HEK293 (cell line): Measurements from ENCODE around the gene GREM1.

ENCODE experiments used
- CTCF ChIA-PET: fragments of 350-600 bp; formaldehyde crosslinking; extraction: SDS; loops from one replicate; lab custom pipeline; 2021; ENCODE audit warnings: antibody characterized with exemption; lab: Yijun Ruan, JAX
- POLR2A ChIA-PET: fragments of 300-600 bp; formaldehyde crosslinking; extraction: SDS; loops from one replicate; lab custom pipeline; 2020; ENCODE audit warnings: antibody characterized with exemption, inconsistent platforms; lab: Yijun Ruan, JAX
- H3K27ac ChIP-seq: fragments of 200-500 bp; sonication (Bioruptor generic); 2 replicates; pipeline ENCODE4 v1.5.1; 2014; ENCODE audit warnings: low read depth, low read length, control low read depth, inconsistent platforms; ENCODE audit errors: extremely low read depth
- H3K36me3 ChIP-seq, 2 experiments: fragments of 200-500 bp in 1 of 2; sonication (Bioruptor generic) in 1 of 2; 1 replicate in 1 of 2; 2 replicates in 1 of 2; pipeline ENCODE4 v1.5.1; 2014 to 2017; ENCODE audit warnings: inconsistent platforms in 2 of 2, low read length in 2 of 2; ENCODE audit not compliant: control insufficient read depth in 2 of 2, insufficient read depth in 1 of 2
- H3K4me1 ChIP-seq: fragments of 200-500 bp; sonication (Bioruptor generic); 2 replicates; pipeline ENCODE4 v1.5.1; 2014; ENCODE audit warnings: mild to moderate bottlenecking, low read length, inconsistent platforms; ENCODE audit not compliant: control insufficient read depth, insufficient read depth
- H3K4me3 ChIP-seq: 2 replicates; pipeline ENCODE4 v1.5.1; 2011; ENCODE audit warnings: low read depth, mild to moderate bottlenecking, control low read depth, low read length, moderate library complexity
- H3K9me3 ChIP-seq: fragments of 200-500 bp; sonication (Bioruptor generic); 2 replicates; pipeline ENCODE4 v1.5.1; 2014; ENCODE audit warnings: low read depth, low read length, inconsistent platforms; ENCODE audit not compliant: control insufficient read depth, insufficient read depth
- BCL11B ChIP-seq: fragments of 450-650 bp; formaldehyde crosslinking; IDR thresholded peaks from 2 replicates; pipeline ENCODE4 v1.5.1; 2016; ENCODE audit warnings: low read depth, missing biosample characterization, missing genetic modification characterization
- GFI1B ChIP-seq: fragments of 450-650 bp; formaldehyde crosslinking; IDR thresholded peaks from 2 replicates; pipeline ENCODE4 v1.5.1; 2016; ENCODE audit warnings: missing biosample characterization, missing genetic modification characterization
- GLIS2 ChIP-seq: fragments of 450-650 bp; formaldehyde crosslinking; IDR thresholded peaks from 2 replicates; pipeline ENCODE4 v1.5.1; 2016; ENCODE audit warnings: missing biosample characterization, missing genetic modification characterization
- MYNN ChIP-seq: fragments of 450-650 bp; formaldehyde crosslinking; IDR thresholded peaks from 2 replicates; pipeline ENCODE4 v1.5.1; 2016; ENCODE audit warnings: missing biosample characterization, missing genetic modification characterization, borderline replicate concordance
- MZF1 ChIP-seq: fragments of 450-650 bp; formaldehyde crosslinking; IDR thresholded peaks from 2 replicates; pipeline ENCODE4 v1.5.1; 2017; ENCODE audit warnings: missing biosample characterization, missing genetic modification characterization, borderline replicate concordance
- OSR2 ChIP-seq: fragments of 450-650 bp; formaldehyde crosslinking; IDR thresholded peaks from 2 replicates; pipeline ENCODE4 v1.5.1; 2016; ENCODE audit warnings: missing biosample characterization, missing genetic modification characterization
- PRDM4 ChIP-seq: fragments of 450-650 bp; formaldehyde crosslinking; IDR thresholded peaks from 2 replicates; pipeline ENCODE4 v1.5.1; 2017; ENCODE audit warnings: missing biosample characterization, missing genetic modification characterization
- TCF7L2 ChIP-seq: IDR thresholded peaks from 2 replicates; pipeline ENCODE4 v1.6.1; 2011; ENCODE audit warnings: low read depth, mild to moderate bottlenecking, inconsistent platforms, low read length, moderate library complexity, borderline replicate concordance
- YY2 ChIP-seq: fragments of 450-650 bp; formaldehyde crosslinking; IDR thresholded peaks from 2 replicates; pipeline ENCODE4 v1.5.1; 2016; ENCODE audit warnings: missing biosample characterization, missing genetic modification characterization
- ZFP41 ChIP-seq: fragments of 450-650 bp; formaldehyde crosslinking; IDR thresholded peaks from 2 replicates; pipeline ENCODE4 v1.5.1; 2016; ENCODE audit warnings: missing biosample characterization, missing genetic modification characterization, borderline replicate concordance
- ZIC2 ChIP-seq: fragments of 450-650 bp; formaldehyde crosslinking; IDR thresholded peaks from 2 replicates; pipeline ENCODE4 v1.5.1; 2016; ENCODE audit warnings: missing biosample characterization, missing genetic modification characterization
- ZNF114 ChIP-seq: fragments of 450-650 bp; formaldehyde crosslinking; IDR thresholded peaks from 2 replicates; pipeline ENCODE4 v1.5.0; 2017; ENCODE audit warnings: missing biosample characterization, missing genetic modification characterization
- ZNF211 ChIP-seq: fragments of 450-650 bp; formaldehyde crosslinking; IDR thresholded peaks from 2 replicates; pipeline ENCODE4 v1.5.1; 2016; ENCODE audit warnings: low read depth, missing biosample characterization, missing genetic modification characterization
- ZNF274 ChIP-seq, 2 experiments: fragments of 200-500 bp in 1 of 2; fragments of 450-650 bp in 1 of 2; sonication (Bioruptor generic) in 1 of 2; formaldehyde crosslinking in 1 of 2; IDR thresholded peaks; 2 replicates each; pipeline versions ENCODE4 v1.5.1 to v1.6.1; 2014 to 2016; ENCODE audit warnings: borderline replicate concordance in 1 of 2, inconsistent platforms in 1 of 2, low read length in 1 of 2, missing biosample characterization in 1 of 2, missing genetic modification characterization in 1 of 2
- ZNF366 ChIP-seq: fragments of 450-650 bp; formaldehyde crosslinking; conservative IDR thresholded peaks from 2 replicates; pipeline ENCODE4 v1.5.1; 2016; ENCODE audit warnings: missing biosample characterization, missing genetic modification characterization
- ZNF391 ChIP-seq: fragments of 450-650 bp; formaldehyde crosslinking; IDR thresholded peaks from 2 replicates; pipeline ENCODE4 v1.5.1; 2016; ENCODE audit warnings: low read depth, missing biosample characterization, missing genetic modification characterization, borderline replicate concordance
- ZNF394 ChIP-seq: fragments of 450-650 bp; formaldehyde crosslinking; IDR thresholded peaks from 2 replicates; pipeline ENCODE4 v1.5.1; 2016; ENCODE audit warnings: missing biosample characterization, missing genetic modification characterization, mild to moderate bottlenecking, moderate library complexity, borderline replicate concordance
- ZNF423 ChIP-seq: fragments of 450-650 bp; formaldehyde crosslinking; IDR thresholded peaks from 2 replicates; pipeline ENCODE4 v1.5.1; 2016; ENCODE audit warnings: missing biosample characterization, missing genetic modification characterization
- ZNF48 ChIP-seq: fragments of 450-650 bp; formaldehyde crosslinking; IDR thresholded peaks from 2 replicates; pipeline ENCODE4 v1.5.1; 2016; ENCODE audit warnings: missing biosample characterization, missing genetic modification characterization
- ZNF501 ChIP-seq: fragments of 450-650 bp; formaldehyde crosslinking; IDR thresholded peaks from 2 replicates; pipeline ENCODE4 v1.5.1; 2016; ENCODE audit warnings: missing biosample characterization, missing genetic modification characterization
- ZNF585B ChIP-seq: fragments of 450-650 bp; formaldehyde crosslinking; IDR thresholded peaks from 2 replicates; pipeline ENCODE4 v1.5.1; 2016; ENCODE audit warnings: missing biosample characterization, missing genetic modification characterization
- TF ChIP-seq, protein P1 (sequence below): fragments of 450-650 bp; formaldehyde crosslinking; IDR thresholded peaks from 2 replicates; pipeline ENCODE4 v1.5.1; 2016; ENCODE audit warnings: missing biosample characterization, missing genetic modification characterization
- TF ChIP-seq, protein P2 (sequence below): fragments of 450-650 bp; formaldehyde crosslinking; optimal IDR thresholded peaks from 2 replicates; pipeline ENCODE3; 2016; ENCODE audit warnings: missing biosample characterization, mild to moderate bottlenecking, missing genetic modification characterization
- TF ChIP-seq, protein P3 (sequence below): fragments of 450-650 bp; formaldehyde crosslinking; IDR thresholded peaks from 2 replicates; pipeline ENCODE4 v1.5.1; 2016; ENCODE audit warnings: missing biosample characterization, missing genetic modification characterization
- TF ChIP-seq, protein P4 (sequence below): fragments of 450-650 bp; formaldehyde crosslinking; IDR thresholded peaks from 2 replicates; pipeline ENCODE4 v1.5.1; 2016; ENCODE audit warnings: missing biosample characterization, missing genetic modification characterization

The GREM1 gene

DNA sequence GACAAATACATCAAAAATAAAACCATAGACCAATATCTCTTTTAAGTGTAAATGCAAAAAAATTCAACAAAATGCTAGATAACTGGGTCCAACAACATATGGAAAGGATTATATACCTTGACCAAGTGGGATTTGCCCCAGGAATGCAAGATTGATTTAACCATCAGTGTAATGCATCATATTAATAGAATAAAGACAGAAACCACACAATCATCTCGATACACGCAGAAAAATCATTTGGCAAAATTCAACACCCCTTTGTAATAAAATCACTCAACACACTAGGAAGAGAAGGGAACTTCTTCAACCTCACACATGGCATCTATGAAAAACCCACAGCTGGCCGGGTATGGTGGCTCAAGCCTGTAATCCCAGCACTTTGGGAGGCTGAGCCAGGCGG is 19.5 kb downstream of the GREM1 start:
- no peaks in the 10 kb centered on the region for H3K4me1 ChIP-seq
- H3K27ac ChIP-seq, result no peak overlapping the region
- H3K36me3 ChIP-seq, result no peaks in the 10 kb centered on the region
- no peak overlapping the region for H3K4me3 ChIP-seq
- ChIA-PET POLR2A (no interaction called here), CTCF (no interaction called here)
- H3K9me3 ChIP-seq, result no peaks in the 10 kb centered on the region
- no peak for TF ChIP-seq ZNF501 (tag by site-specific recombination)
- TF ChIP-seq, all 188 proteins: peak for 0

DNA sequence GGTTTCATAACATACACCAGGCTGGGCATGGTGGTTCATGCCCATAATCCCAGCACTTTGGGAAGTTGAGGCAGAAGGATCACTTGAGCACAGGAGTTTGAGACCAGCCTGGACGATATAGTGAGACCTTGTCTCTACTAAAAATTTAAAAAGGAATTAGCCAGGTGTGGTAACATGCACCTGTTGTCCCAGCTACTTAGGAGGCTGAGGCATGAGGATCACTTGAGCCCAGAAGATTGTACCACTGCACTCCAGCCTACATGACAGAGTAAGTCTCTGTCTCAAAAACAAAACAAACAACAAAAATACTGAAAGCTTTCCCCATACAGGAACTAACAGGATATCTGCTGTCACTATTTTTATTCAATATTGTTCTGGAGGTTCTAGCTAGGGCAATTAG is 20.9 kb downstream of the GREM1 start:
- TF ChIP-seq, protein P1, sequence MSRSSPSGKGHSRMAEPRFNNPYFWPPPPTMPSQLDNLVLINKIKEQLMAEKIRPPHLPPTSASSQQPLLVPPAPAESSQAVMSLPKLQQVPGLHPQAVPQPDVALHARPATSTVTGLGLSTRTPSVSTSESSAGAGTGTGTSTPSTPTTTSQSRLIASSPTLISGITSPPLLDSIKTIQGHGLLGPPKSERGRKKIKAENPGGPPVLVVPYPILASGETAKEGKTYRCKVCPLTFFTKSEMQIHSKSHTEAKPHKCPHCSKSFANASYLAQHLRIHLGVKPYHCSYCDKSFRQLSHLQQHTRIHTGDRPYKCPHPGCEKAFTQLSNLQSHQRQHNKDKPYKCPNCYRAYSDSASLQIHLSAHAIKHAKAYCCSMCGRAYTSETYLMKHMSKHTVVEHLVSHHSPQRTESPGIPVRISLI, result no peak
- TF ChIP-seq ZNF114 (tag by site-specific recombination) (no peak), ZFP41 (tag by site-specific recombination) (no peak), ZNF274 (IDR thresholded peaks at IDR 0.05; ENCODE audit: low read length) (no peak), ZNF274 (tag by site-specific recombination; IDR thresholded peaks at IDR 0.05; ENCODE audit: borderline replicate concordance) (no peak), GFI1B (tag by site-specific recombination) (no peak), YY2 (tag by site-specific recombination) (no peak), MYNN (tag by site-specific recombination) (no peak), TCF7L2 (no peak), MZF1 (tag by site-specific recombination) (no peak), BCL11B (tag by site-specific recombination) (no peak), ZNF585B (tag by site-specific recombination) (no peak), ZNF366 (no peak), ZNF394 (tag by site-specific recombination) (no peak), ZNF391 (tag by site-specific recombination) (no peak), ZNF48 (tag by site-specific recombination) (no peak), PRDM4 (tag by site-specific recombination) (no peak), ZNF211 (tag by site-specific recombination) (no peak), ZIC2 (tag by site-specific recombination) (no peak)
- Histone ChIP-seq H3K36me3 (no peaks in the 10 kb centered on the region), H3K4me1 (no peaks in the 10 kb centered on the region; the same call in 1 of the 2 replicates), H3K4me3 (no peak overlapping the region), H3K9me3 (no peaks in the 10 kb centered on the region), H3K27ac (no peak overlapping the region)
- ChIA-PET CTCF (no interaction called here), POLR2A (no interaction called here)

- no peak overlapping the region for H3K4me3 ChIP-seq
- no peaks in the 10 kb centered on the region; the same call in 1 of the 2 replicates for H3K4me1 ChIP-seq
- H3K36me3 ChIP-seq, result no peaks in the 10 kb centered on the region
- no peaks in the 10 kb centered on the region for H3K9me3 ChIP-seq
- POLR2A ChIA-PET, result no interaction called here
- no peak overlapping the region for H3K27ac ChIP-seq
- CTCF ChIA-PET, result interaction anchor here (0.7 kb wide), 1 partner anchor 217 kb away, joined by 3 read pairs; no protein-coding TSS in a partner anchor
- TF ChIP-seq ZNF423 (tag by site-specific recombination) (no peak), GLIS2 (tag by site-specific recombination) (no peak), OSR2 (tag by site-specific recombination) (no peak), YY2 (tag by site-specific recombination) (no peak)
- TF ChIP-seq, protein P2, sequence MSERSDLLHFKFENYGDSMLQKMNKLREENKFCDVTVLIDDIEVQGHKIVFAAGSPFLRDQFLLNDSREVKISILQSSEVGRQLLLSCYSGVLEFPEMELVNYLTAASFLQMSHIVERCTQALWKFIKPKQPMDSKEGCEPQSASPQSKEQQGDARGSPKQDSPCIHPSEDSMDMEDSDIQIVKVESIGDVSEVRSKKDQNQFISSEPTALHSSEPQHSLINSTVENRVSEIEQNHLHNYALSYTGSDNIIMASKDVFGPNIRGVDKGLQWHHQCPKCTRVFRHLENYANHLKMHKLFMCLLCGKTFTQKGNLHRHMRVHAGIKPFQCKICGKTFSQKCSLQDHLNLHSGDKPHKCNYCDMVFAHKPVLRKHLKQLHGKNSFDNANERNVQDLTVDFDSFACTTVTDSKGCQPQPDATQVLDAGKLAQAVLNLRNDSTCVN, result no peak
- TF ChIP-seq, protein P3, sequence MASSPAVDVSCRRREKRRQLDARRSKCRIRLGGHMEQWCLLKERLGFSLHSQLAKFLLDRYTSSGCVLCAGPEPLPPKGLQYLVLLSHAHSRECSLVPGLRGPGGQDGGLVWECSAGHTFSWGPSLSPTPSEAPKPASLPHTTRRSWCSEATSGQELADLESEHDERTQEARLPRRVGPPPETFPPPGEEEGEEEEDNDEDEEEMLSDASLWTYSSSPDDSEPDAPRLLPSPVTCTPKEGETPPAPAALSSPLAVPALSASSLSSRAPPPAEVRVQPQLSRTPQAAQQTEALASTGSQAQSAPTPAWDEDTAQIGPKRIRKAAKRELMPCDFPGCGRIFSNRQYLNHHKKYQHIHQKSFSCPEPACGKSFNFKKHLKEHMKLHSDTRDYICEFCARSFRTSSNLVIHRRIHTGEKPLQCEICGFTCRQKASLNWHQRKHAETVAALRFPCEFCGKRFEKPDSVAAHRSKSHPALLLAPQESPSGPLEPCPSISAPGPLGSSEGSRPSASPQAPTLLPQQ, result no peak
- TF ChIP-seq, protein P4, sequence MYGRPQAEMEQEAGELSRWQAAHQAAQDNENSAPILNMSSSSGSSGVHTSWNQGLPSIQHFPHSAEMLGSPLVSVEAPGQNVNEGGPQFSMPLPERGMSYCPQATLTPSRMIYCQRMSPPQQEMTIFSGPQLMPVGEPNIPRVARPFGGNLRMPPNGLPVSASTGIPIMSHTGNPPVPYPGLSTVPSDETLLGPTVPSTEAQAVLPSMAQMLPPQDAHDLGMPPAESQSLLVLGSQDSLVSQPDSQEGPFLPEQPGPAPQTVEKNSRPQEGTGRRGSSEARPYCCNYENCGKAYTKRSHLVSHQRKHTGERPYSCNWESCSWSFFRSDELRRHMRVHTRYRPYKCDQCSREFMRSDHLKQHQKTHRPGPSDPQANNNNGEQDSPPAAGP (tag by site-specific recombination), result no peak
Observed at GRCh38 chr15:32739522-32740063, 21.8 kb downstream of the GREM1 start.
